CD1c-positive myeloid dendritic cell (primary cell): ENCODE results near the gene ZNF169.
"Not testable (repeated sequence)": the region's sequence is repeated elsewhere in the genome, so short reads cannot be mapped to it uniquely, and the experiment has no call there.

Experiments used
- DNase-seq: peaks from one replicate; pipeline ENCODE4 v3.0.0-alpha.2; 2016; ENCODE audit errors: extremely low spot score

Gene ZNF169

GRCh38 chr9:94286116-94286515 is 27.0 kb downstream of the ZNF169 start:
- no peak for DNase-seq

- no peak for DNase-seq
Observed at GRCh38 chr9:94287877-94288513, 28.9 kb downstream of the ZNF169 start.

- DNase-seq = no peak
Observed at GRCh38 chr9:94289691-94290090, 30.6 kb downstream of the ZNF169 start.

GRCh38 chr9:94298949-94299599 is 40.0 kb downstream of the ZNF169 start:
- no peak for DNase-seq

GRCh38 chr9:94300470-94301301 is 41.6 kb downstream of the ZNF169 start:
- no peak for DNase-seq

GRCh38 chr9:94301583-94301982 is 42.5 kb downstream of the ZNF169 start:
- DNase-seq = no peak

GRCh38 chr9:94302426-94302825 is 43.3 kb downstream of the ZNF169 start:
- no peak for DNase-seq

- no peak for DNase-seq
Observed at GRCh38 chr9:94303321-94303720, 44.2 kb downstream of the ZNF169 start.

GRCh38 chr9:94315034-94315984 is 56.2 kb downstream of the ZNF169 start:
- DNase-seq = not testable (repeated sequence)

GRCh38 chr9:94316236-94316635 is 57.1 kb downstream of the ZNF169 start:
- not testable (repeated sequence) for DNase-seq

GRCh38 chr9:94317949-94318657 is 59.0 kb downstream of the ZNF169 start:
- not testable (repeated sequence) for DNase-seq

- not testable (repeated sequence) for DNase-seq
Observed at GRCh38 chr9:94322342-94322940, 63.3 kb downstream of the ZNF169 start.

GRCh38 chr9:94323153-94323798 is 64.2 kb downstream of the ZNF169 start:
- not testable (repeated sequence) for DNase-seq

GRCh38 chr9:94325583-94325982 is 66.5 kb downstream of the ZNF169 start:
- DNase-seq = not testable (repeated sequence)

- DNase-seq = not testable (repeated sequence)
Observed at GRCh38 chr9:94328544-94328943, 69.4 kb downstream of the ZNF169 start, which contains the start of gene NUTM2F. NUTM2F (minus strand) TSS chr9:94328644; CDS start chr9:94328623, 21 bp downstream.

GRCh38 chr9:94336445-94336844 is 77.3 kb downstream of the ZNF169 start:
- DNase-seq = not testable (repeated sequence)

GRCh38 chr9:94338723-94339122 is 79.6 kb downstream of the ZNF169 start:
- not testable (repeated sequence) for DNase-seq

GRCh38 chr9:94339657-94340056 is 80.6 kb downstream of the ZNF169 start:
- DNase-seq = peak; percentile 0

GRCh38 chr9:94340750-94341149 is 81.7 kb downstream of the ZNF169 start:
- not testable (repeated sequence) for DNase-seq

GRCh38 chr9:94341703-94342102 is 82.6 kb downstream of the ZNF169 start:
- DNase-seq = not testable (repeated sequence)
